ENCODE results near the gene PALM. TPM values are rescaled to one million over a fixed set of nuclear protein-coding genes. Genes with fewer than 3 reads are reported as not detected.
A peak's percentile ranks its signal among the peaks of the same experiment; 100 is the strongest.

Gene PALM
- polyA plus RNA-seq, 1 donor from 2014 or later = 74.8 TPM

DNA sequence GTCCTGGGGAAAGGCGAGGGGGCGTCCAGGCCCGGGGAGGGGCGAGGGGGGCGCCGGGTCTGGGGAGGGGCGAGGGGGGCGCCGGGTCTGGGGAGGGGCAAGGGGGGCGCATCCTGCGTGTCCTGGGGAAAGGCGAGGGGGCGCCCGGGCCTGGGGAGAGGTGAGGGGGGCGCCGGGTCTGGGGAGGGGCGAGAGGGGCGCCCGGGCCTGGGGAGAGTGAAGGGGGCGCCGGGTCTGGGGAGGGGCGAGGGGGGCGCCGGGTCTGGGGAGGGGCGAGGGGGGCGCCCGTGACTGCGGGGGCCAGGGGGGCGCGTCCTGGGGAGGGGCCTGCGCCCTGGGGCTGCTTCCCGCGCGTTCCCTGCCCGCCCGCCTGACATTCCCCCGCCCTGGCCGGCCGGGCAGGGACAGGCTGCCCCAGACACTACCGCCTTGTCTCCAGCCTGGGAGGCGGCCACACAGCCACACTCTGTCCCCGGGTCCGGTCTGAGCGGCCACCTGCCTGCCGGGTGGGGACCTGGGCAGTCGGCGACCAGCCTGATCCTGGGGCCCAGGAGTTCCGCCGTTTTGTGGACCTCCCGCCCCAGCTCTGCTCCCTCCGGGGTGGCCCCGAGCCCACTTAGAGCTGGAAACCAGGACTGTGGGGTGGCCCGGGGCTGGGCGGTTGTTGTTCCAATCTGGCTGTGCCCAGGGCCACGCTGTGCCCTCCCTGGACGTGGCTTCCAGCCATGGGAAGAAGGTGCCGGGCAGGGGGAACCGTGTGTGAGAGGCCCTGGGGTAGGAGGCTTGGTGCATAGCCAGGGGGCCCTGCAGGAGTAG is 11.8 kb downstream of the PALM start:
- Histone ChIP-seq H3K9ac (ENCODE audit: low read length) (peak overlapping the region; percentile 68), H3K4me2 (ENCODE audit: low read length) (peak overlapping the region; percentile 44)

DNA sequence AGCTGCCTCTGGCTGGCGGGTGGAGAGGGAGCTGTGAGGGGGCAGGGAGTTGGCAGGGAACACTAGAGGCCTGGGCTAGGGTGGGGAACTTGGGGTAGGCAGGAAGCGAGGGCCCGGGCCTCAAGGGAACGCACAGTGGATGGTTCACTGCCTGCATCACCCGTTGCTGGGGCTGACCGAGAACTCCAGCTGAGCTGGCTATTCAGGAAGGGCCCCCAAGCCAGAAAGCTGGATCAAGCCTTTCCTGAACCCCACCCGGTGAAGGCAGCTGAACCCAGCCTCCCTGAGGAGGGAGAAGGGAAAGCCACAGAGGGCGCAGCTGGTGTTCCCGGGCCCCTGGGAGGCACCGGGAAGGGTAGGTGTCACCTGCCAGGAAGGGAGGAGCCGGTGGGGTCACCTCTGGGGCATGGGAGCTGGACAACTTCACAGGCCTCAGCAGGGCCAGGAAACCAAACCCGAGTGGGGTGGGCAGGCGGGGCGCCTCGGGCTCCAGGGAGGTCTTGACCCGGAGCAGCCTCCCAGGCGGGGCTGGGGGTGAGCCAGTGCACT is 13.9 kb downstream of the PALM start:
- no peak overlapping the region for H2AFZ ChIP-seq (ENCODE audit: low read depth, low read length)

More for the DNA sequence above, 11.8 kb downstream of the PALM start:
- Histone ChIP-seq H3K79me2 (replicated peaks; ENCODE audit: insufficient read depth, low read length) (peaks cover 56% of the 10 kb centered on the region), H3K27ac (ENCODE audit: low read length) (peak overlapping the region; percentile 81), H3K4me3 (ENCODE audit: low read length) (peak overlapping the region; percentile 61), H3K36me3 (ENCODE audit: insufficient read depth, low read length) (no peaks in the 10 kb centered on the region), H4K20me1 (ENCODE audit: insufficient read depth) (no peaks in the 10 kb centered on the region), H2AFZ (ENCODE audit: low read depth, low read length) (no peak overlapping the region), H3F3A (ENCODE audit: insufficient read depth, low read length, poor library complexity, severe bottlenecking) (no peaks in the 10 kb centered on the region), H3K9me3 (ENCODE audit: low read length) (no peaks in the 10 kb centered on the region), H3K27me3 (ENCODE audit: insufficient read depth, low read depth, low read length) (no peaks in the 10 kb centered on the region), H3K9me2 (ENCODE audit: insufficient read depth, low read length) (no peaks in the 10 kb centered on the region)
- TF ChIP-seq EP300 (conservative IDR thresholded peaks at IDR 0.05; ENCODE audit: poor library complexity, severe bottlenecking) = no peak
- TF ChIP-seq, protein P1, sequence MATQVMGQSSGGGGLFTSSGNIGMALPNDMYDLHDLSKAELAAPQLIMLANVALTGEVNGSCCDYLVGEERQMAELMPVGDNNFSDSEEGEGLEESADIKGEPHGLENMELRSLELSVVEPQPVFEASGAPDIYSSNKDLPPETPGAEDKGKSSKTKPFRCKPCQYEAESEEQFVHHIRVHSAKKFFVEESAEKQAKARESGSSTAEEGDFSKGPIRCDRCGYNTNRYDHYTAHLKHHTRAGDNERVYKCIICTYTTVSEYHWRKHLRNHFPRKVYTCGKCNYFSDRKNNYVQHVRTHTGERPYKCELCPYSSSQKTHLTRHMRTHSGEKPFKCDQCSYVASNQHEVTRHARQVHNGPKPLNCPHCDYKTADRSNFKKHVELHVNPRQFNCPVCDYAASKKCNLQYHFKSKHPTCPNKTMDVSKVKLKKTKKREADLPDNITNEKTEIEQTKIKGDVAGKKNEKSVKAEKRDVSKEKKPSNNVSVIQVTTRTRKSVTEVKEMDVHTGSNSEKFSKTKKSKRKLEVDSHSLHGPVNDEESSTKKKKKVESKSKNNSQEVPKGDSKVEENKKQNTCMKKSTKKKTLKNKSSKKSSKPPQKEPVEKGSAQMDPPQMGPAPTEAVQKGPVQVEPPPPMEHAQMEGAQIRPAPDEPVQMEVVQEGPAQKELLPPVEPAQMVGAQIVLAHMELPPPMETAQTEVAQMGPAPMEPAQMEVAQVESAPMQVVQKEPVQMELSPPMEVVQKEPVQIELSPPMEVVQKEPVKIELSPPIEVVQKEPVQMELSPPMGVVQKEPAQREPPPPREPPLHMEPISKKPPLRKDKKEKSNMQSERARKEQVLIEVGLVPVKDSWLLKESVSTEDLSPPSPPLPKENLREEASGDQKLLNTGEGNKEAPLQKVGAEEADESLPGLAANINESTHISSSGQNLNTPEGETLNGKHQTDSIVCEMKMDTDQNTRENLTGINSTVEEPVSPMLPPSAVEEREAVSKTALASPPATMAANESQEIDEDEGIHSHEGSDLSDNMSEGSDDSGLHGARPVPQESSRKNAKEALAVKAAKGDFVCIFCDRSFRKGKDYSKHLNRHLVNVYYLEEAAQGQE (IDR thresholded peaks at IDR 0.05; ENCODE audit: borderline replicate concordance) = no peak
- TF ChIP-seq, protein P2, sequence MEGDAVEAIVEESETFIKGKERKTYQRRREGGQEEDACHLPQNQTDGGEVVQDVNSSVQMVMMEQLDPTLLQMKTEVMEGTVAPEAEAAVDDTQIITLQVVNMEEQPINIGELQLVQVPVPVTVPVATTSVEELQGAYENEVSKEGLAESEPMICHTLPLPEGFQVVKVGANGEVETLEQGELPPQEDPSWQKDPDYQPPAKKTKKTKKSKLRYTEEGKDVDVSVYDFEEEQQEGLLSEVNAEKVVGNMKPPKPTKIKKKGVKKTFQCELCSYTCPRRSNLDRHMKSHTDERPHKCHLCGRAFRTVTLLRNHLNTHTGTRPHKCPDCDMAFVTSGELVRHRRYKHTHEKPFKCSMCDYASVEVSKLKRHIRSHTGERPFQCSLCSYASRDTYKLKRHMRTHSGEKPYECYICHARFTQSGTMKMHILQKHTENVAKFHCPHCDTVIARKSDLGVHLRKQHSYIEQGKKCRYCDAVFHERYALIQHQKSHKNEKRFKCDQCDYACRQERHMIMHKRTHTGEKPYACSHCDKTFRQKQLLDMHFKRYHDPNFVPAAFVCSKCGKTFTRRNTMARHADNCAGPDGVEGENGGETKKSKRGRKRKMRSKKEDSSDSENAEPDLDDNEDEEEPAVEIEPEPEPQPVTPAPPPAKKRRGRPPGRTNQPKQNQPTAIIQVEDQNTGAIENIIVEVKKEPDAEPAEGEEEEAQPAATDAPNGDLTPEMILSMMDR (IDR thresholded peaks at IDR 0.05; ENCODE audit: poor library complexity, severe bottlenecking) = no peak

DNA sequence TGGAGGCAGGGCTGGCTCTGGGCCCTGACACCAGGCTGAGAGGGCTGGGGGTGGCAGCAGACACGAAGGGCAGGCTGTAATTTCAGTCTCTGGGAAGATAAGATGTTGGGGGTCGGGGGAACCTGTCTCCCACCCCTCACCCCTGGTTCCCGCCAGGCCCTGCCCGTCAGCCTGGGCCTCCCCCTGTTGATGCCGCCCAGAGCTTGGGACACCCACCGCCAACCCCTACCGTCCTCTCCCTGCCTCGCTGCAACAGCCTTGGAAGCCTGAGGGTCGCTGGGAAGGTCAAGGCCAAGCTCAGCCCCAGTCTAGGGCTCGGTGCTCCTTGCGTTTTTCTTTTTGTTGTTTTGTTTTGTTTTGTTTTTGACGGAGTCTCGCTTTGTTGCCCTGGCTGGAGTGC is 14.5 kb downstream of the PALM start:
- Histone ChIP-seq H3K9me3 (ENCODE audit: low read length) (no peaks in the 10 kb centered on the region), H3K27me3 (ENCODE audit: insufficient read depth, low read depth, low read length) (no peaks in the 10 kb centered on the region), H3K4me3 (ENCODE audit: low read length) (no peak overlapping the region), H3F3A (ENCODE audit: insufficient read depth, low read length, poor library complexity, severe bottlenecking) (no peaks in the 10 kb centered on the region), H3K36me3 (ENCODE audit: insufficient read depth, low read length) (no peaks in the 10 kb centered on the region), H3K79me2 (replicated peaks; ENCODE audit: insufficient read depth, low read length) (peaks cover 39% of the 10 kb centered on the region), H4K20me1 (ENCODE audit: insufficient read depth) (no peaks in the 10 kb centered on the region), H3K4me2 (ENCODE audit: low read length) (no peak overlapping the region), H3K27ac (ENCODE audit: low read length) (no peak overlapping the region), H2AFZ (ENCODE audit: low read depth, low read length) (no peak overlapping the region), H3K9ac (ENCODE audit: low read length) (no peak overlapping the region), H3K9me2 (ENCODE audit: insufficient read depth, low read length) (no peaks in the 10 kb centered on the region)
- TF ChIP-seq, protein P1 (IDR thresholded peaks at IDR 0.05; ENCODE audit: borderline replicate concordance) = no peak
- TF ChIP-seq EZH2 (IDR thresholded peaks at IDR 0.05; ENCODE audit: borderline replicate concordance, insufficient read depth, low read length, poor library complexity, severe bottlenecking) = no peak
- no peak for TF ChIP-seq EP300 (conservative IDR thresholded peaks at IDR 0.05; ENCODE audit: poor library complexity, severe bottlenecking)
- no peak for TF ChIP-seq RAD21 (conservative IDR thresholded peaks at IDR 0.05)
- TF ChIP-seq SMC3 (conservative IDR thresholded peaks at IDR 0.05; ENCODE audit: poor library complexity) = no peak
- no peak for TF ChIP-seq TAF1 (IDR thresholded peaks at IDR 0.05; ENCODE audit: low read depth)
- no peak for TF ChIP-seq POLR2AphosphoS5 (IDR thresholded peaks at IDR 0.05)
- TF ChIP-seq MXI1 (conservative IDR thresholded peaks at IDR 0.05; ENCODE audit: poor library complexity, severe bottlenecking) = no peak

More for the DNA sequence above, 13.9 kb downstream of the PALM start:
- Histone ChIP-seq H3K9ac (ENCODE audit: low read length) (no peak overlapping the region), H4K20me1 (ENCODE audit: insufficient read depth) (no peaks in the 10 kb centered on the region), H3K9me2 (ENCODE audit: insufficient read depth, low read length) (no peaks in the 10 kb centered on the region), H3F3A (ENCODE audit: insufficient read depth, low read length, poor library complexity, severe bottlenecking) (no peaks in the 10 kb centered on the region), H3K4me2 (ENCODE audit: low read length) (no peak overlapping the region), H3K27me3 (ENCODE audit: insufficient read depth, low read depth, low read length) (no peaks in the 10 kb centered on the region), H3K36me3 (ENCODE audit: insufficient read depth, low read length) (no peaks in the 10 kb centered on the region), H3K9me3 (ENCODE audit: low read length) (no peaks in the 10 kb centered on the region), H3K27ac (ENCODE audit: low read length) (no peak overlapping the region), H3K4me3 (ENCODE audit: low read length) (no peak overlapping the region), H3K79me2 (replicated peaks; ENCODE audit: insufficient read depth, low read length) (peaks cover 43% of the 10 kb centered on the region)
- no peak for TF ChIP-seq EP300 (conservative IDR thresholded peaks at IDR 0.05; ENCODE audit: poor library complexity, severe bottlenecking)
- no peak for TF ChIP-seq POLR2AphosphoS5 (IDR thresholded peaks at IDR 0.05)
- TF ChIP-seq SMC3 (conservative IDR thresholded peaks at IDR 0.05; ENCODE audit: poor library complexity) = no peak
- no peak for TF ChIP-seq EZH2 (IDR thresholded peaks at IDR 0.05; ENCODE audit: borderline replicate concordance, insufficient read depth, low read length, poor library complexity, severe bottlenecking)
- no peak for TF ChIP-seq RAD21 (conservative IDR thresholded peaks at IDR 0.05)
